Hepatocyte (in vitro differentiated cells): ENCODE results near the gene CDK14.

ENCODE experiments used
- CTCF ChIP-seq: fragments of 200-600 bp; sonication (generic); IDR thresholded peaks from 2 replicates; pipeline ENCODE4 v1.5.1; 2016; ENCODE audit warnings: antibody characterized with exemption, mild to moderate bottlenecking; ENCODE audit not compliant: poor library complexity
- EZH2 ChIP-seq: fragments of 200-600 bp; sonication (generic); IDR thresholded peaks from 2 replicates; pipeline ENCODE4 v1.6.1; 2016; ENCODE audit warnings: antibody characterized with exemption, mild to moderate bottlenecking, borderline replicate concordance
- EZH2phosphoT487 ChIP-seq: fragments of 200-600 bp; sonication (generic); IDR thresholded peaks from one replicate; pipeline ENCODE4 v1.6.1; 2018; ENCODE audit warnings: antibody characterized with exemption, mild to moderate bottlenecking, low read depth, moderate library complexity; ENCODE audit not compliant: unreplicated experiment, severe bottlenecking

- no peak for TF ChIP-seq CTCF
- no peak for TF ChIP-seq EZH2
- TF ChIP-seq EZH2phosphoT487 = no peak
Observed at GRCh38 chr7:91128683-91129348, 532.7 kb downstream of the CDK14 start.
